HG03378 (cell line): ENCODE results near the gene EPS8L1.
"Not testable (repeated sequence)": the region's sequence is repeated elsewhere in the genome, so short reads cannot be mapped to it uniquely, and the experiment has no call there.

Experiments
- ATAC-seq: cut with Tn5 transposase; IDR thresholded peaks from one replicate; pipeline ENCODE4 v1.9.1; 2021; ENCODE audit warnings: mild to moderate bottlenecking, moderate library complexity; ENCODE audit not compliant: unreplicated experiment

EPS8L1 gene

DNA sequence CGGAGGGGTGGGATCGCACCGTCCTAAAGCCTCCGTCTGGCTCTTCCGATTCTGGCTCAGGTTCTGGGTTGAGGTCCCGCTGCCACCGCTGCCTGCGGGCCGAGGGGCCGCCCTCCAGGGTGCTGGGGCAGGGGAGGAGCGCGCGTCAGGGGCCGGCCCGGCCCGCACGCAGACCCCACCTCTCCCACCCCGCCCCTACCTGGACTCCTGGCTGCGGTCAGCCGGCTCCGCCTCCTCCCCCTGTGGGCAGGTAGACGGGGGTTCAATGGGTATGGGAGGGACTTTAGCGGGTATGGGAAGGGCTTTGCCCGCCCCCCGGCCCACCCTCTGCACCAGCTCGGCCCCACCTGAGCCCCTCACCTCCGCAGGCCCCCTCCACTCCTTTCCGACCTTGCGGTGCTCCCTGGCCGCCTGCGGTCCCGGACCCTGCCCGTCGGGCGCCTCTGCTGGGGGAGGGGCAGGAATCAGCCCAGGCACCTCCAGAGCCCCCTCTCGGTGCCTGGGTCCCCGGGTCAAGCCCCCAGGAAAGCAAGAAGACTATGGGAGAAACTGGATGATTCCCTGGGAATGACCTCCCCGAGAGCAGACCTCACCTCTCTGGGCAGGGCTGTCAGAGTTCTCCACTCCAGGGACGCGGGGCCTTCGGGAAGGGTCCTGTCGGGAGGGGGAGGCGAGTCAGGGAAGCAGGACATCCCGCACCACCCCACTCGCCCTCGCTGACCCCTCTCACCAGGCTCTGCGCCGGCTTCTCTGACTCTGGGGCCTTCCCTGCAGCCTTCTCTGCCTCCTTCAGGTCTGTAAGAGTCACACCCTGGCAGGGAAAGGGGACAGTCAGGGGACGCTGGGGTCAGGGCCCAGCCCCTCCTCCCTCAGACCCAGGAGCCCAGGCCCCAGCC is 17.0 kb downstream of the EPS8L1 start:
- no peak for ATAC-seq

DNA sequence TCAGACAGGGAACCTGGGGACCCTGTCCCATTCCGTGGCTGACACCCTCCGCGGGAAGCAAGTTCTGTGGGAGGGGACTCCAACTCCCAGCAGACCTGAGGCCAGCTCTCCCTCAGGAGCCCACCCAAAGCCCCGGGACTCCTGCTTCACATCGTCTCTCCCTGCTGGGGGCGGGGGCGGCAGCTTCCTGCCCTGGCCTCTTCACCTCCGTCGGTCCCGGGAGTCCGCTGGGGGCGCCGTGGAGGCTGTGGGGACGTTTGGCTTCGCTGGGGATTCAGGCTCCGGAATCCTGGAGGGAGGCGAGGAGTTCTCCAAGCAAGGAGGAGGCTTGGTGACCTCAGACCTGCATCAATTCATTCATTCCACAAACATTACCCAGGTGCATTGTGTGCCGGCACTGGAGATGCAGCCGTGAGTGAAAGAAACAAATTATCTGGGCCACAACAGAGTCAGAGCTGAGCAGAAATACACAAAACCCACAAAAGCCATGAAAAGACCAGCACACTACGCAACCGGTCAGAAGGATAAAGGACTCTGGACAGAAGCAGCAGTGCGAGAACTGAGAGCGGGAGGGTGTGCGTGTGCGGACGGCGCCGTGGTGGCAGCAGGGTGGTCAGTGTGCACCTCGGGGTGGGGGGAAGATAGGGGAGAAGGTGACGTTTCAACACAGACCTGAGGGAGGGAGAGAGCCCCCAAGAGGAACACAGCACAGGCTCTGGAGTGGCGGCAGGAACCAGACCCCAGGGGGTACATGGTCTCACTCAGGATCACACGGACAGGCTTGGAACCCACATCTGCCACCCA is 19.0 kb downstream of the EPS8L1 start:
- ATAC-seq = no peak

DNA sequence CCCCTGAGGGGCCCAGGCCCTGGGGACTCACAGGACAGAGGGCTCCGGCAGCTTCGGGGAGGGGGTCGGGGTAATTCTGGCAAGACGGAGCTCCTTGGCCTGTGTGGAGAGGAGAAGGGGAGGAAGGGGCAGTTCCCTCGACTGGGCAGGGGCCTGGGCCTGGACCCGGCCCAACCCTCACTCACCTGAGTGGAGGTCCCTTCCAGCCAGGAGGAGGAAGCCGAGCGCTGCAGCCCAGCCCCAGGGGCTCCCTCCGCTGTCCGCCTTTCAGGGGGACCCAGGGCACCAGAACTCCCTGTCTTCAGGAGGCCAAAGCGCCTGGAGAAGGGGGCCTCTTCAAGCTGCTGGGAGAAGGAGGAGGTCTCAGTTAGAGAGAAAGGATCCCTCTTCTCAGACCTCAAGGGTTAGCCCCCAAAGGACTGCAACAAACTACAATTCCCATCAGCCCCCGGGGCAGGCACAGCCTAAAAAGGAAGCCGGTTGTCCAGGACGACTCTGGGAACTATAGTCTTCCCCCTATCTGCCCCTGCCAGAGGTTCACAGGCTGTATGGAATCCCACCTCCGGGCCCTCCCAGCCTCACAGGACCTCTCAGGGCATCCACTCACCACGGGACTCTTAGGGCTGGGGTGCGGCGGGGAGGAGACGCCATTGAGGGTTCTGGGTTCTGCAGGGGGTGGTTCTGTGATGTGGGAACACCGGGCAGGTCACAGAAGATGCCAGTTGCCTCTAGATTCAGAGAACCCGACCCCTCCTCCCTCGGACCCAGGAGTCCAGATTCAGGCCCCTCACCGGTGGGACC is 19.8 kb downstream of the EPS8L1 start:
- no peak for ATAC-seq

DNA sequence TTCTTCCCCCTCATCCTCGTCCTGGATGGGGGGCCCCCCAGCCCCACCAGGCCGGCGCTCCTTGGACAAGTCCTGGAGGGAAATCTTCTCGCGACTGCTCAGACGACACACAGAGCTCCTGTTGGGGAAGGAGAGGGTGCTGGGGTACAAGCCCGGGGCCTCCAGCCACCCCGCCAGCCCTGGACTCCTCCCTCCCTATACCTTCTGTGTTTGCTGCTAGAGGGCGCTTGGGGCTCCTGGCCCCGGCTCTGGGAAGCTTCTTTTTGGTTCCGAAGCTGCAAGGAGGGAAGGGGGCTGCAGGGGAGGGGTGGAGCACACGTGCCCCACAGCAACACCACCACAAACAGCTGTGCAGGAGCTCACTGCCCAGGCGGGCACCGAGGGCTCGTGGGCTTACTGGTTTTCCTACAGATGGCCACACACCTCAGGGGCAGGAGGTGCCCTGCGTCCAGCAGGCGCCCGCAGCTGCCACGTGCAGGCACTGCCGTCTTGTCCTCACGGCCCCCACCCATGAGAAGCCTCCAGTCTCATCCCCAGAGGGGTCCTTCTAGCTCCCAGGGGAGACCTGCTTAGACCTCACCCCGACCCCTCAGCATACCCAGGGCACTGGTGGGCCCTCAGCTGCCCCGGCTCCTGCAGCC is 20.5 kb downstream of the EPS8L1 start:
- no peak for ATAC-seq

DNA sequence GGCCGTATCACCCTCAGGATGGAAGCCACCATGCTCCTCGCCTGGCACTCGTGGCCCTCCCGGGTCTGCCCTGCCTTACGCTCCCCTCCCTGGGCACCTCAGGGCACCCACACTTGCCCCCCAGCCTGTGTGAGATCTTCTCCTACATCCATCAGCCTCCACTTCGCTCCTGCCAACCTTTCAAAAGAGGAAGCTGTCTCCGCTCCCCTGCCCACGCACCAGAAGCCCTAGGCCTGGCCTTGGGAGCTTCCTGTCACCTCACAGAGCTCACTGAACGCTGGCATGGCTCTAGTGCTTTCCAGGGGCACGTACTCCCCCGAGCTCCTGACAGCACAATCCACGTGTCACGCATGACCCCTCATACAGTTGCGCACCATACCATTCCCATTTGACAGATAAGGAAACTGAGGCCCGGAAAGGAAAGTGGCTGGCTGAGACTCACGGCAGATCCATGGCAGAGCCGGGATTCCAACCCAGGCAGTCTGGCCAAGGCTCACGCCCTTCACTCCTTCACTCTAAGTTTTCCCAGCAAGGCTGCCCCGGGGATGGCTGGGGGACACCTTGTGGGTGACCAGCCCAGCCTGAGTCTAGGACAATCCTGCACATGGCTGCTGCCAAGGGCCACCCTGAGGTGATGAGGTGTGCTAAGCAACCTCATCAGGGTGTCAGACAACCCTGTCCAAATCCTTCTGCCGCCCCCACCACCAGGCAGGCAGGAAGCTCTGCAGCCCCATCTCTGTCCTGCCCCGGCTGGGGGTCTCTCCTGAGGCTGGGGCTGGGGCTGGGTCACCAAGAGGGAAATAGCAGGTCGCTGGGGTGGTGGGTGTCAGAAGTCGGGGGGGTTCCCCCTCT is 22.4 kb downstream of the EPS8L1 start:
- no peak for ATAC-seq

DNA sequence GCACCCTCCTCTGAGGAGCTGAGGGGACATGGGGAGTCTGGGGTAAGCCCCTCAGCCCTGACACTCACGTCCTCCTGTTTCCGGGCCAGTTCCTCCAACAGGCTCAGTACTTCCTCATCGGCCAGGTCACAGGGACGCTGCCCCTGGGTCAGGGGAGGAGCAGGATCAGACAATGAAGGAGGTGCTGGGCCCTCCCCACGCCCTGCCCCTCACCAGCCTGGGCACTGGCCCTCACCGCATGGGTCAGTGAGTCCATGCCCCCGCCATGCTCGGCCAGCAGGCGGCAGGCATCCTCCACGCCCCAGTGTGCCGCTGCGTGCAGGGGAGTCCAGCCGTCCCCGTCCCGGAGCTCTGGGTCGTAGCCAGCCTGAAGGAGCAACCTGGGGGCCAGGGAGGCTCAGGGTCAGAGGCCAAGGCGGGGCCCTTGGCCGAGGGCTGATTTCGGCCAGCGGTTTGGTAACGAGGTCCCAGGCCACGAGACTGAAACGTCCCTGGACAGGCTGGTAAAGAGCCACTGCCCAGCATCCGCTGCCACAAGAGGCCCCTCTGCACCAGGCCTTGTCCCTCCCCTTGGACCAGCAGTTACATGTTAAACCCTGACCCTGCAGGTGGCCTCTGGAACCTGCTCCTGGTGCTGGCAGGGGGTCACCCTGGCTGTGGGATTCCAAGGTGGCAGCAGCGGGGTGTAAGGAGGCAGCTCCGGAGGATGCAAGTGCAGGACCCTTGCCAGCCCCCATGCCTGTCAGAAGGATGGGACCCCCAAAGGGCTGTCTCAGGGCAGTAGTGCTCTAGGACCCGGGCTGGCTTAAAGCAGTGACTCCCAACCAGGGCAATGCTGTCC is 23.3 kb downstream of the EPS8L1 start:
- ATAC-seq = no peak

DNA sequence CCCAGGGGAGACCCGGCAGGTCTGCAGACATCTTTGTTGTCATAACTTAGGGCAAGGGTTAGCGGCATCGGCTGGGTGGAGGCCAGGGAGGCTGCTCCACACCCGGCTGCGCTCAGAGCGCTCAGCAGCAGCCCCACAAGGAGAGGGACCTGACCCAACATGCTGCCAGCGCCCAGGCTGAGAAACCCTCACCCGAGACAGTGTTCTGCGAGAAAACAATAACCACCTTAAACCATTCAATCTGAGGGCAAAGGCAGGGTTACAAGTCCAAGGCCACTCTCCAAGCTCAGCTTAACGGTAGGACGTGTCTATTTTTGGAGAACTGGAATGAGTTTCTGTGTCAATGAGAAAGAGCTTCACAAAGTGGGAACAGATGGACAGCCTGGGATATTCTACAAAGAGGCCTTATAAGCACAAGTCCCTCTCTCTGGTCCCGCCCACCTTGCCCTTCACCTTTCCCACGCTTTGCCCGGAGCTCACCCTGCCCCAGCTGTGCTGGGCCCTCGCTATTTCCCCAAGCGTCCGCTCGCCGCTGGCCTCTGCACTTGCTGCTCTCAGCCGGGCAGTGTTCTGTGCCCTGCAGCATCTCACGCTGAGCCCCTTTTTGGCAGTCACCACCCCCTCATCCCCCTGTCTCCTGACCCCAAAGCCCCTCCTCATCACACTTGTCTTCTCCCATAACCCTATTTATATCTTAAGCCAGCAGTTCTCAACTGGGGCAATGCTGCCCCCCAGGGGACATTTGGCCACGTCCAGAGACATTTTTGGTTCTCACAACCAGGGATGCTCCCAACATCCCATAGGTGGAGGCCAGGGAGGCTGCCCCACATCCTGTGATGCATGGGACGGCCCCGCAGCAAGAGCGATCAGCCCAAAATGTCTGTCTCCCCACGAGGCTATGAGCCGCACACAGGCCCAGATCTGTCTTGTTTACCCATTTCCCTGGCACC is 24.2 kb downstream of the EPS8L1 start:
- ATAC-seq = no peak

DNA sequence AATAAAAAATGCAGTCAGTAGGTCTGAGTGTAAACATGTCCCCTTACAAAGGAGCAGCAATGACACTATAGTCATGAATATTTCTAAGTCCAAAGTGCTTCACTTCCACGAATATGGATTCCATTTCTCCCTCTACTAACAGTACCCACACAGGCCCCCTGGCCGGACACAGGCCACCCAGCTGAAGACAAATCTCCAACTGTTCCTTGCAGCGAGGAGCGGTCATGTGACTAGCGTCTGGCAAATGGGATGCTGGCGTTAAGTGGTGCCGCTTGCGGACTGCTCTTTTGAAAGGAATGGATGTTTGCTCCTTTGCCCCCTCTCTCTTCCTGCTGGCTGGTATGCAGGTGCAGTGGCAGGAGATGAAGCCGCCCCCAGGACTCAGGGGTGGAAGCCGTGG is 25.6 kb downstream of the EPS8L1 start:
- ATAC-seq = no peak

DNA sequence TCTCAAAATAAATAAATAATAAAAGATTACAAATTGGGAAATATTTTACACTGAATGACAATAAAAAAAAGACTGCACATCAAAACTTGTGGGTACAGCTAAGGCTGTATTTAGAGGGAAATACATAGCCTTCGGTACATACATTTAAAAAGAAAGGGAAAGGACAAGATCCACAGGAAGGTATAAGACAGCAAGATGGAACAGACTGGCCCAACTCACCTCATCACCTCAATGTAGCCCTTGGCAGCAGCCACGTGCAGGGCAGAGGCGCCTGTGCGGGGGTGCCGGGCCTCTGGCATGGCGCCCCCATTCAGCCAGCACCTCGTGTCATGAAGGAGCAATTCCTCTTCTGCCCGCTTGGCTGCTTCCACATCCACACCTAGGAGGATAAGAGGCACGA is 27.5 kb downstream of the EPS8L1 start:
- no peak for ATAC-seq

DNA sequence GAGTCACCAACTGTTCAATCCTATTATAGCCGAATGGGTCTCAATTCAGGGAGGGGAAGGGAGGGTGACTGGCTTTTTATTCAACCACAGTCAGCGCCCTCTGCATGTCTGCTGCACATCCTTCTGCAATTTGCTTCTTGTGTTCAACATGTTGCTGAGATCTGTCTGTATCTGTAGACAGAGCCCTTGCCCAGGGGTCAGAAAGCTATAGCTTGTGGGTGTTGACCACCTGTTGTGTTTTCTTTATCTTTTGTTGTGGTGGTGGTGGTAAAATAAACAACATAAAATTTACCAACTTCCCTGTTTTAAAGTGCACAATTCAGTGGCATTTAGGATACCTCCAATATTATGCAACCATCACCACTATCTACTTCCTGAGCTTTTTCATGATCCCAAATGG is 29.6 kb downstream of the EPS8L1 start:
- no peak for ATAC-seq

DNA sequence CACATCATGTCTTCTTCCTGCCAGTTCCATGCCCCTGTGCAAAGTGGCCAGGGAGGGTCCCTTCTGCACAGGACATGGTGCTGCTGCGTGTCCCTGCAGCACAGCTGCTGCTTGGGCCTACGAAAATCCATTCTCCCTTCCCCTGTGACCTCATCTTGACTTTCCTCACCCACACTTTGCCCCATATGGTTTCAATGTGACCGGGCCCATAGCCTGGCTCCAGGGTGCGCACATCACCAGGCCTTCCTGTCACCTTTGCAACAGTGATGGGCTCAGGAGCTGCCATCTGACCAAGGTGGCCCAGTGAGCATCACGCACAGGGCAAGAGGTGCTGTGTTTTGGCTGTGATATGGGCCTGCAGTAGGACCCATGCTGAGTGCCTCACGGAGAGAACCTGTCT is 30.9 kb downstream of the EPS8L1 start:
- ATAC-seq = no peak

DNA sequence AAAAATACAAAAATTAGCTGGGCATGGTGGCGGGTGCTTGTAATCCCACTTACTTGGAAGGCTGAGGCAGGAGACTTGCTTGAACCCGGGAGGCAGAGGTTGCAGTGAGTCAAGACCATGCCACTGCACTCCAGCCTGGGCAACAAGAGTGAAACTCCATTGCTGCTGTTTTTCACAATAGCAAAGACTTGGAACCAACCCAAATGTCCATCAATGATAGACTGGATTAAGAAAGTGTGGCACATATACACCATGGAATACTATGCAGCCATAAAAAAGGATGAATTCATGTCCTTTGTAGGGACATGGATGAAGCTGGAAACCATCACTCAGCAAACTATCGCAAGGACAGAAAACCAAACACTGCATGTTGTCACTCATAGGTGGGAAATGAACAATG is 31.6 kb downstream of the EPS8L1 start:
- ATAC-seq = not testable (repeated sequence)

DNA sequence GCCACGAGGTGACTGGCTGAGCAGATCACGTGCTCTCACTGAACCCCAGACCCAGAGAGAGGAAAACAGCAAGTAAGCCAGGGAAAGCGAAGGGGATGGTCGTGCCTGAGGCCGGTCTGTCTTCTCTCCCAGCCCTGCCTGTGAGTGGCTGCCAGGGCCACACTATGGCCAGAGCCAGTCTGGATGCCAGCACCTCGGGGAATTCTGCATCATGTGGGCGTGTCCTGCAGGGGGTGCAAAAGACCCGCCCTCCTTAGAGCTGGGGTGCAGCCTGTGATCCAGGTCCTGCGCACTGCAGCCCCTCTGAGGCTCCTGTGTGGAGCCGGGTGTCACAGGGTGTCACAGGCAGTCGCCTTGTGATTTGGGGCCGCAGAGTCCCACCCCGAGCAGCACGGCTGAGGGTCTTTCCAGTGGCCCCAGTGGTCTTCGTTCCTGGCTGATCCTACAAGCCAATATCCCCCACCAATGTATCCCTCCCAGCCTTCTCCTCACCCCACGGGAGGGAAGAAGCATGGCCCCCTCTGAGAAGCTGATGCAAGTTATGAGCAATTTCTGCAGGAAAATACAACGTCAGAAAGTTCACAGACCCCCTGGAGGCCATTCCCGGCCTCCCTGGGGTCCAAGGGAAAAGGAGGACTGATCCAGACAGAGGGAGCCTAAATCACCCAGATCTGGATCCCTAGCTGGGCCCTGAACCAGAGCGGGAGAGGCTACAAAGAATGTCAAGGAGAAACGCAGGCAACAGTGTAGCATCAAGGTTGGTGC is 34.0 kb downstream of the EPS8L1 start:
- no peak for ATAC-seq

DNA sequence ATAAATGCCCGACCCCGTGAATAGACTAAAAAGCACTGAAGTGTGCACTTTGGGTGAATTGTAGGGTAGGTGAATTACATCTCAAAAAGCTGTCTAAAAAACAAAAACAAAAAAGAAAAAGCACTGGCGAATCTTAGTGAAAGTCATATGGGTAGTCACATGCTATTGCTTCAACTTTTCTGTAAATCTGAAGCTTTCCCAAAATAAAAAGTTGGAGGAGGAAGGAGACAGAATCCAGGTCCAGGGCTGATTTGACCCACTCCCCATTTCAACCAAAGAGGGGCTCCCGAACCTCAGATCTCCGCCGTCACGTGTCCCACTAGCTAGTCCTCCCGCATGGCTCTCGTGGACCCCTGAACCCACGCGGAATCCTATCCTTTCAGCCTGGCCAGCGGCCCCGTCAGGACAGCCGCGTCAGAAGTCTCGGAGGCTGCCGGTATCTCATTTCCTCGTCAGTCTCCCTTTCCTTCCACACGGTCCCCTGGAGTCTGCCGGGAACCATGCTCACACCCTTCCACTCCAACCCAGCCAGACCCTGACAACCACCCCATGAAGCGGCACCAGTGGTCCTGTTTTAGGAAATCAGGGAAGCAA is 35.7 kb downstream of the EPS8L1 start:
- no peak for ATAC-seq

DNA sequence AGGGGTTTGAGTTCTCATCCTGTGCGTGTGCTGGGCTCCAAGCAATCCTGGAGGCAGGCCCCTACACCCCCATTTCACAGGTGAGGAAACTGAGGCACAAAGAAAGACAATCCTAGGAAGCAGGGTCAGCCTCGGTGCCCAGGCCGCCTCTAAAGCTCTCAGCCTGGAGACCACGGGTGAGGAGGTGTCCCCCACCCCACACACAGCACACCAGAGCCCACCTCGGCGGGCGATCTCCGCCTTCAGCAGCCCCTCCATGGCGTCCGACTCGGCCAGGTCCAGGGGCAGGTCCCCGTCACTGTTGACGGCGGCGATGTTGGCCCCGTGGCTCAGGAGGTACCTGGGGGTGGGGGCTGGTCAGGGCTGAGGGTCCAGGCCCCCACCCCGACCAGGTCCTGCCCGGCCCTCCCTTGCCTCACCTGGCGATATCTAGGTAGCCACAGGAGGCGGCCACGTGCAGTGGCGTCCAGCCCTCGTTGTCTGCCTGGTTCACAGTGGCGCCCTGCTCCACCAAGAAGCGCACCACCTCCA is 36.6 kb downstream of the EPS8L1 start:
- no peak for ATAC-seq

DNA sequence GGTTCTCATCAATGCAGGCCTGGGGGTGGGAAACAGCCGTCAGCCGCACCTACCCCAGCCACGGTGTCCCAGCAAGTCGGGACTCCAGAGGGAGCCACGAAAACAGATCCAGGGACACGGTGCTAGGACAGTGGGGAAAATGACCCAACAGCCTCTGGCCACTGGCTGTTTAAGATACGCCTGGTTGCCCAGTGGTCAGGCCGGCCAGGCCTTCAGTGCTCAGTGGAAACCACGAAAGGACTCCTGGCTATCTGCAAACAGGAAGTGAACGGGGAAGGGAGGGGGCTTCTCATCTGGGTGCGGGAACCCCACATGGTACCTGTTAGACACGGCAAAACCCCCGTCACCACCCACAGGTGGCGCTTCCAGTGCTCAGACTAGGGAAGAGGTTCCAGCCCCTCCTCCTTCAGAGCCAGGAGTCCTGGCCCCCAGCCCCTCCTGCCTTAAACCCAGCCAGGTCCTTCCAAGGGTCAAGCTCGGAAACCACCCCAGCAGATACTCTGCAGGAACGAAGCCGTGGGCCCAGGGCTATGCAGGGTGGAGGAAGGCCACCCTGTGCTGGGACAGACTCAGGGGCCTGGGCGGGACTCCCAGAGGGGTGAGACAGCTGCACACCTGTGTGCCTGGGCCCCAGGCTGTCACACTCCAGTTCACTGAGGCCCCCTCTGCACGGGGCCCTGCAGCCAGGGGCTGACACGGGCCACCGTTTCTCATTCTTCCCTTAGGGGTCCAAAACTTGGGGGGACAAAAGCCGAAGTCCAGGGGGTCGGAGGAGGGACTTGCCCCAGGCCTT is 37.3 kb downstream of the EPS8L1 start:
- no peak for ATAC-seq
